GM21723 (cell line): ENCODE data around the gene GIMAP1.
A peak's percentile ranks its signal among the peaks of the same experiment; 100 is the strongest.

ENCODE experiments used
- ATAC-seq: cut with Tn5 transposase; IDR thresholded peaks from one replicate; pipeline ENCODE4 v1.9.1; 2021; ENCODE audit warnings: mild to moderate bottlenecking, moderate library complexity; ENCODE audit not compliant: unreplicated experiment

The GIMAP1 gene

DNA sequence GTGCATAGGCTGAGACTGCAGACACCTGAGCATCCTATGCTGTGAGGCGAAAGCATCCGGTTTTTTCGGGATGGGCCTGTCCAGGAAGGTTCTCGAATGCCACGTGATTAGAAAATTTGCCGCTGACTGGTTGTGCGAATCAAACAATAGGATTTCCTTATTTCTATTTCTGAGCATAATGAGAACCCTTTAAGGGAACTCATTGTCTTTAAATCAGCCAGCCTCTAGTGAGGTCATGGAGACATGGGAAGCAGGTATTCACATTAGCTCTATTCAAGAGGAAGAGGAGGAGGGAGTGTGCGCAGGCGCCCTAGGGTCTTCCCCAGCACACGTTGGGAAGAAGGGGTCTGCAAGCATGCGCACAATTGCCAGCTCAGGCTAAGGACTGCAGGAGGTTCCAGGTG lies 5.6 kb downstream of the GIMAP1 start:
- no peak for ATAC-seq

DNA sequence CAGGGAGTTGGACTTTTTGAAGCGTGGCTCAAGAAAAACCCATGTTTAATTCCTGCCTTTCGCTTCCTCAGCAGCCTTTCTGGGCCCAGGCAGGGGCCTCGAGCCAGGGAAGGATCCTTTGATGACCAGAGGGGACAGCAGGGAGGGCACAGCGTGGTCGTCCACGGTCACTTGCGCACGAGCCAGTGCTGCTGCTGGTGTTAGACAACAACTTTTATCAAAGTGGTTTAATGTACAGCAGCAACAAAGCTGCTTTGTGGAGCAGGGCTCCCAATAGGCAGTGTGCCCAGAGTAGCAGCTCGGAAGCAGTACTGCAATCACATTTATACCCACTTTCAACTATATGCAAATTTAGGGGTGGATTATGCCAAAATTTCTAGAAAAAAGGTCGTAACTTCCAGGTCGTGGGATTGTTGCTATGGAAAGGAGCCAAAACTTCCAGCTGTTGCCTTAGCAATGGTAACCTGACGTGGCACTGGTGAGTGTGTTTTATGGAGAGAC lies 6.1 kb downstream of the GIMAP1 start:
- ATAC-seq: no peak

DNA sequence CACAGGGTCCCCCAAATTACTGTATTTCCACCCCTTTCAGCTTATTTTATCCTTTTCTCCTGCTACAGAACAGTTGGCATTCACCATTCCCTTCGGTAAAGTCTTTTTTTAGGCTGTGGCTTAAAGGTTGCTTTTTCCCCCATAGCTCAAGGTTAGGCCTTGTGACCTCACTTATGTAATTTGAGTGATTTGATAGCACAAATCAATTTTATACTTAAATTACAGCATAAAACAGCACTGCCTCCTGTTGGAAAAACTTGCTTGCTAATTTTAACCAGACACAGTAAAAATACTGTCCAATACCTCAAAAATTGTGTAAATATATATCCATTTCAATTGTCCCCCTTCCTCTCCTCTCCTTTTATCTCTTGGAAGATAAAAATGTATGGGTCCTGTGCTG lies 7.1 kb downstream of the GIMAP1 start:
- ATAC-seq: no peak

DNA sequence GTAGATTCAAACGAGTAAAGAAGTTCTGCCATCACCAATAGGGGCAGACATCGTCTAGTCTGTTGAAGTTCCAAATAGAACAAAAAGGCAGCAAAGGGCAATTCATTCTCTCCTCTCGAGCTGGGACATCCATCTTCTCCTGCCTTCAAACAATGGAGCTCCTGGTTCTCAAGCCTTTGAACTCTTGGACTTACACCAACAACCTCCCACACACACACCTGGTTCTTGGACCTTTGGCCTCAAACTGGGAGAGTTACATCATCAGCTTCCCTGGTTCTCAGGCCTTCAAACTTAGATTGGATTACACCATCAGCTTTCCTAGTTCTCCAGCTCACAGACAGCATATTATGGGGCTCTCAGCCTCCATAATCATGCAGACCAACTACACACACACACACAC lies 11.0 kb downstream of the GIMAP1 start:
- no peak for ATAC-seq

DNA sequence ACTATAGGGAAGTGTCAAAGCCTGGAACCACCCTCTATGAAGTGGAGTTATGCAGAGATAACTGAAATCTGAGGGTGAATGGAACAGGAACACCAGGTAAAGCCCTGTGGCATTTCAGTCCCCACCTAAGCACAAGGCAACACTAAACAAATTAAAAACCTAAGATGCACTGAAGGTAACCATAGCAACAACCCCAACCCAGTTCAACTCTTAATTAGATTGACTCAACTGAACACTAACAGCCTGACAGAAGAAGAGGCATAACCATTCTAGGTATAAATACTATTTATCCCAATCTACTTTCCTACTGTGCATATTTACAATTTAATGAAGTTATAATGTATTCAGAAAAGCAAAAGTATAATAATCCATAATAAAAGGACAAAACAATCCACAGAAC lies 11.6 kb downstream of the GIMAP1 start:
- no peak for ATAC-seq

DNA sequence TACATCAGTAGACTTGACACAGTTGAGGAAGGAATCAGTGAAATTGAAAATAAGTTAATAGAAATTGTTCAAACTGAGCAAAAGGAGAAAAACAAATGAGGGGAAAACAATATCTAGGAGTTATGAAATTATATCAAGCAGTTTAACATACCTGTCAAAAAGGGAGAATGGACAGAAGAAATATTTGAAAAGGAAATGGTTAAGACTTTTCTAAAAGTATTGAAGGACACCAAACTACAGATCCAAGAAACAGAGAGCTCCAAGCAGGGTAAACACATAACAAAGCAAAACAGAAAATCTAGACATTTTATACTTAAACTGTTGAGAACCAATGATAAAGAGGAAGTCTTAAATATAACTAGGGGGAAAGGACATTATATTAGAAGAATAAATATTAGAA lies 12.2 kb downstream of the GIMAP1 start:
- ATAC-seq: no peak

DNA sequence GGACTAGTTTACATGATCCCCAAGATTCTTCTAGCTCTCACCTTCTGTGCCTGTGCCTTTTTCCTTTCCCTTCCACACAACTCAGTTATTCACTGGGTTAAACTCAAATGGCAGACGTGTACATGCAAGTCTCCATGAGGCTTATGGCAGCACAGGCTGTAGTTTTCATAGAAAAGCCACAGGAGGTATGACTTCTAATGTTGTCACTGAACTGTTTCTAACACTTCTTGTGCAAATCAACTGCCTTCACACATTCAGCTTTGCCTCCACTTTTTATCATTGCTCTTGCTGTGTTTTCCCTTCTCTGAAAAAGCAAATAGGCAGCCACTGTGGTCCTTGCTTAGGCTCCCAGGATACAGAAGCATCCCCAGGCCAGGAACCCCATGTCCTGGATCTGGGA lies 15.5 kb downstream of the GIMAP1 start:
- no peak for ATAC-seq

DNA sequence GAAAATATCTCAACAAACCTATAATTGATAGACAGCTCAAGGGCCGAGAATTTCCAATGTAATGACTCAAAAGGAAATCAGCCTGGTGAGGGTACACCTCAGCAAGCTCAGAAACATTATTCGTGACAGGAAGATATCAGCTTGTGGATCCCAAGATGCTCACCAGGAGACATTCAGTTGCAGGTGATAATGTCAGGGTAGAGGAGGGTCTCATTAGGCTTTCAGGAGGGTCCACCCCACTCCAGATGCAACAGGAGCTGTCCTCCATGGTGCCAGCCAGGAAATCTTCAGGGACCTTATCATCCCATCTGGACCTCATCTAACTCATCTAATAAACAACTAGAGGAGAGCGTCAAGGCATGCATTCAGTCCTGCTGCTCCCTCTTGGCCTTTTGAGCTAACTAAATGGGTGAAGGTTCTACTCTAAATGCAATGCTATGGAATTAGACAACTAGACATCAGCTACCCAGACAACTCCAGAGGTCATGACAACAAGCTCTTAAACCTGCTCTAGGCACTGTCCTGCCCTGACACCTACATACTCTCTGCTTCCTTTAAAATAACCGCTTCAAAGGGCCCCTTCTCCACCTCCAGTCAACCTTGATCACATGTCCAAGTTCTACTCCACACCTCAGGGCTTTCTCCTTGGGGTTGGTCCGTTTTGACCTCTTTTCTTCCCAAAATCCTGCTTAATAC lies 16.5 kb downstream of the GIMAP1 start:
- no peak for ATAC-seq

DNA sequence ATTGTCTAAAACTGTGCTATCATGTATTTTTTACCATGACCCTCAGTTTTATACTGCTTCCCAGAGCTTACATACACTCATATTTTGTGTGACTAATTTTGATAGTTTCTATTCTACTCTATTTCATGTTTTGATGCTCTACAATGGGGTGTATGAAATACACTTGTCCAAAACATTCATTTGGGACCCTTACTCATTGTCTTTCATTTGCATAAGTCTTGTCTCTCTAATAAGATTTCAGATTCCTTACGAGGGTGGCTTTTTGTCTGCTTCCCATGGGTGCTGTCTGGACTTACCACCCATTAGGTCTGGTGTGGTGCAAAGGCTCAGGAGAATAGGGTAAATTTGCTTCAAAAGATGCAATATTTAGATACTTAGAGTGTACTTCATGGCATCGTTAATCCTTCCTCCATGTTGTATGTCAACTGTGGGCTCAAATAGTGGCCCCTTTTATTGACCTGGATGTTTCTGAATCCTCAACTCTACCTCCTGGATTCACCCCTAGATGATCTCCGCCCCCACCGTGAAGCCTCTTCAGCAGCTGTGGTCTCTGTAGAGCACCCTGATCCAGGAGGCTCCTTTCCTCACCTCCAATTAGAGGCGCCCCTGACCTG lies 17.2 kb downstream of the GIMAP1 start:
- ATAC-seq: no peak

DNA sequence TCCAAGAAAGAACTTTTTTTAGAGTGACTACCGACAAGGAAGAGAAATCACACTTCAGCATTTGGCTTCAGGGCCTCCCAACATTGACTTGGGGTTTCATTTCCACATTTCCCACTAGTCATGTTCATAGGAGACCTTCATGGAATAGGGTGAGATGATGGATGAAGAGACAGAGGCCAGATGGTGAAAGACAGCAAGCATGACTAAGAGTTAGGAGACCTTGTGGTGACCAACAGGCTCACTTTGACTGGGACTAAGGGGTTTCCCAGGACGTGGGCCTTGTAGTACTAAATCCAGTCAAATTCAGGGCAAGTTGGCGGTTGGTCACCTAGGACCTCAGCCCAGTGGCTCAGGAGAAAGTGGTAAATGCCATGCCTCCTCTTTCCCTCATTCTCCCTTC lies 17.8 kb downstream of the GIMAP1 start:
- ATAC-seq: no peak

DNA sequence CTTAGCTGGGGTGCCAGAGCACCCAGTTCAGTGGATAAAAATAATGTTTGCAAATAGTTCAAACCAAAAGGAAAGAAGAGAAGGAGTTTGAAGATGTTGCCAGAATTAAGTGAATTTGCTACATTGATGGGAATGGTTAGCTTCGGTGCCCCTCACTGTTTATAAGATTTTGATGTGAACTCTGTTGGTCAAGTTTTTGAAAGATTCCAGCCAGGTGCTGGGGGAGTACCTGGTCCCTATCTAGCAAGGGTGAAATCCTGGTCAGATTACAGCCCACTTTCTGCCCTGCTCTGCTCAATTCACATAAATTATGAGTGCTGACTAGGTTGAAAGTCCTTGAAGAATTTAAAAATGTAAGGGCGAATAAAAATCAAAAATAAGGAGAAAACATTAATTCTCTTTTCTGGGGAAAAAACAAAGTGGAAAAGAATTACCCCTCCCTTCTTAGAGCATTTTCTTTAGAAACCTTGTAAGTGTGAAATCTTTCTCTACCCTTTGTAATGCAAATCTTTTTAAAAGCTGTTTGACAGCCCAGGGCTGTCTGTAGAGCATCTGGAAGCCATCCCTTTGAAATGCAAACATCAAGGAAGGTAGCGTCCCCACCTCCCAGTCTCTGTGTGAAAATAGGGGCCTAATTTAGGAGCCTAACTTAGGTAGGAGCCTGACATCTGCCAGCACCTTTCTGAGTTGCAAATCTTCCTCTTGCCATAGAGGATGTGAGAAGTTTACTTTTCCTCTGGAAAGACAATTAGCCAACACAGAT lies 19.4 kb downstream of the GIMAP1 start:
- ATAC-seq: no peak

DNA sequence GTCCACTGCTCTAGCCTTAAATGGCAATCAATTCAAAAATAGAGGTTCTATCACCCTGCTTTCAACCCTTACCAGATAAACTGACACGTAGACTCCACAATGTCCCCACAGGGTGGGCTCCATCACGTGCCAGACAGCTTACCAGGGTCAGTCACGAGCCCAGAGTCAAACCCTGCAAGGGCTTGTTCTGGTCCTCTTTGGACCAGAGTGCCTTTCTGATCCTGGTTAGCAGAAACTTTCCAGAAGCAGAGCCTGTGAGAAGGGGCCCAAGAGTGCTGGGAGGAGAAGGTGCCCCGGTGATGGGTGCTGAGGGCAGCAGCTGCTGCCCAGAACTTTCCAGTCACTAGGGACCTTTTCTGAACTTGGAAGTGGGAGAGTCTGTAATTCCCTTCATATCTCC lies 20.5 kb downstream of the GIMAP1 start:
- ATAC-seq: peak; percentile 24

DNA sequence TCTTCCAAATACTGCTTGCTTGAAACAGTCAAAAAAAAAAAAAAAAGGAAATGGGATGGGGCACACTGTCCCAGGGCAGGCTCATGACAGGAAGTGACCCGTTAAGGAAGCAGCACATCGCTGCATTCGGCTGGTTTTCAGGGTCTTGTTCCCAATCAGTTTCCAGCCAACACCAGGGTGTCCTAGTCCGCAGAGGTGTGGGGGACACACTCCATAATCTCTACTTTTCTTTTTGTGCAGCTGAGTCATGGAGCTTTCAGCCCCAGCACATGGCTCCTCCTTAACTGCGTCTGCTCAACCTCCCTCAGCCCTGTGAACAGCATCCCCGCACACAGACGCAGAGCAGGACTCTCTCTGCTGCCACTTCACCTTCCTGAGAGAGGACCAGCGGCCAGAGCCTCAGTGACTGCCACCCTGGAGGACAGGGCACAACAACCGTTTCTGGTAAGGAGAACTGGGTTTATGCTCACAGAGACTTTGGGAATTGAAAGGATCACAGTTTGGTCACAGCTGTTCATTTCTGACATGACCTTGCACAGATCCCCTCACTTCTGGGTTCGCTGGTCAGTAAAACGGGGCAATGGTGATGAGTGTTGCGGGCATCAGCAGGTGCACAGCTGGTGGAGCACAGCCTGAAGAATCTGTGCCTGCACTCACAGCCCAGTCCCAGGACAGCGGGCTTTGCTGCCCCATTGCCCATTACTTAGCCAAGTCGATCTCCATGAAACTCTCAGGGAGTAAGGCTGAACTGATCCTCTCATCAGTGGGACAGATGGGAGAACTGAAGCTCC lies 21.0 kb downstream of the GIMAP1 start, which contains the start of gene GIMAP5:
TSS of gene GIMAP5 (plus strand) at position 154 of the 791 bp plus-strand sequence. CDS start 3,467 bp downstream, outside the sequence.
- ATAC-seq: peak; percentile 79

DNA sequence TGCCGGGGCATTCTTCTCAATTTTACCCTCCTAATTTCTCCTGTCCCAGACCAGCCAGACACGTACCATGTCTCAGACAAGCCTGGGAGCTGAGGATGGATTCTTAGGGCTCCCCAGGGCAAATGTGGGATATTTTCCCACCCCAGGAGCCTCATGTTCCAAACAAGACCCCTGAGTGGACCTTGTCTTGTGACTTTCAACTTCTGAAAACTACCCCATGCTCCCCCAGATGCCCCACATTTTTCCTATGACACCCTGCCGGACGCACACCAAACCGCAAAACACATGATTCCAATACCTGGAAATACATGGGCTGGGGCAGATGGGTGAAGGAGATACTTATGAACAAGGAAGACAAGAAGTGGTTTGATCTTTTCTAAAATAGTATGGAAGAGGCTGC lies 21.7 kb downstream of the GIMAP1 start:
- no peak for ATAC-seq

DNA sequence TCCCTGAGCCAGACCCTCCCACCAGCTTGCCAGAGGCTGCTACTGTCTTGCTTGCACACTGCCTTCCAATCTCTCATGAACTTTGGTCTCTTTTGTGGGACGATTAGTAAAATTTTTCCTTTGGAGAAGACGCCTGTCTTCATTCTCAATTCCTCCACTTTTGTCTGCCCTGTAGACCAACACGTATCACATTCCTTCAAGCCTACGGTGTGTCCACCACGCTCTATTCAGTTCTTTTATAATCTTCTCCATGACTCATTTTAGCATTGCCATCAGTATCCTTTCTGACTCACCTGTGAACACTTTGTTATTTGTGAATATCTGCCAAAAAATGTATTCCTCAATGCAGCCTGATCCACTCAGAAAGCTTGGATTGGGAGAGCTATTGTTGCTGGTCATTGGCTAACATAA lies 22.2 kb downstream of the GIMAP1 start:
- ATAC-seq: no peak

DNA sequence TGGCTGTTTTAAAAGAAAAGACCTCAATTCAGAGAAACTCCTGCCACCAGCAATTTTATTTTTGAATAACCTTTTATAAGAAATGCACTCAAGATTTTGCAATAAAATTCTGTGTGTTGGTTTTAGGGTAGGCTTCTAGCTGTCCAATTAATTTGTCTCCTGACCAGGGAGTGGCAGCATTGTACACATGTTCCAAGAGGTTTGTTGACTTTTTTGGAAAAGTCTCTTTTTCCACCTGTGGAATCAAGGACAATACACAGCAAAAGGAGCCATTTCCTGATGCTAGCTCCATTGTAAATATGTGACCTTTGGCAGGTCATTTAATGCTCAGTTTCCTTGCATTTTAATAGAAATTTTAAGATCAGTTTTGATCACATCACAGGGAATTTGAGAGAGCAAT lies 22.6 kb downstream of the GIMAP1 start:
- no peak for ATAC-seq

DNA sequence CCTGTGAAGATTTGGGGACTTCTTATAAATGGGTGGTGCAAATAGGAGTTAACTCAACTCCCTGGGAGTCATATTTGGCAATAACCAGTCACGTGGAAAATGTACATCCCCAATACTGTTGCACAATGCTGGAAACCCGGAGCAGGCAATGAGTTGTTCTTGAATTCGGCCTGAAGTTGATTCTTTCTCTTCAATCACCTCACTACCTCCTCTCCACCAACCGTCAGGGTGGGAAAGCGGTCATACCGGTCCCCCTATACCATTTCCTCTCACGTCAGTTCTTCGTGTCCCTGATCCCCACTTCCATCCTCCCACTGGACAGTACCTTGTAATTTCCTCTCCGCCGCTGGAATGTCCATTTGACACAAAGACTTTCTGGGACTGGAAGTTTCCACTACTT lies 23.6 kb downstream of the GIMAP1 start:
- ATAC-seq: no peak

DNA sequence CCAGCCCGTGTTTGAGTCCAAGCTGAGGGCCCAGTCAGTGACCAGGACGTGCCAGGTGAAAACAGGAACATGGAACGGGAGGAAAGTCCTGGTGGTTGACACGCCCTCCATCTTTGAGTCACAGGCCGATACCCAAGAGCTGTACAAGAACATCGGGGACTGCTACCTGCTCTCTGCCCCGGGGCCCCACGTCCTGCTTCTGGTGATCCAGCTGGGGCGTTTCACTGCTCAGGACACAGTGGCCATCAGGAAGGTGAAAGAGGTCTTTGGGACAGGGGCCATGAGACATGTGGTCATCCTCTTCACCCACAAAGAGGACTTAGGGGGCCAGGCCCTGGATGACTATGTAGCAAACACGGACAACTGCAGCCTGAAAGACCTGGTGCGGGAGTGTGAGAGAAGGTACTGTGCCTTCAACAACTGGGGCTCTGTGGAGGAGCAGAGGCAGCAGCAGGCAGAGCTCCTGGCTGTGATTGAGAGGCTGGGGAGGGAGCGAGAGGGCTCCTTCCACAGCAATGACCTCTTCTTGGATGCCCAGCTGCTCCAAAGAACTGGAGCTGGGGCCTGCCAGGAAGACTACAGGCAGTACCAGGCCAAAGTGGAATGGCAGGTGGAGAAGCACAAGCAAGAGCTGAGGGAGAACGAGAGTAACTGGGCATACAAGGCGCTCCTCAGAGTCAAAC lies 26.0 kb downstream of the GIMAP1 start:
- ATAC-seq: no peak

DNA sequence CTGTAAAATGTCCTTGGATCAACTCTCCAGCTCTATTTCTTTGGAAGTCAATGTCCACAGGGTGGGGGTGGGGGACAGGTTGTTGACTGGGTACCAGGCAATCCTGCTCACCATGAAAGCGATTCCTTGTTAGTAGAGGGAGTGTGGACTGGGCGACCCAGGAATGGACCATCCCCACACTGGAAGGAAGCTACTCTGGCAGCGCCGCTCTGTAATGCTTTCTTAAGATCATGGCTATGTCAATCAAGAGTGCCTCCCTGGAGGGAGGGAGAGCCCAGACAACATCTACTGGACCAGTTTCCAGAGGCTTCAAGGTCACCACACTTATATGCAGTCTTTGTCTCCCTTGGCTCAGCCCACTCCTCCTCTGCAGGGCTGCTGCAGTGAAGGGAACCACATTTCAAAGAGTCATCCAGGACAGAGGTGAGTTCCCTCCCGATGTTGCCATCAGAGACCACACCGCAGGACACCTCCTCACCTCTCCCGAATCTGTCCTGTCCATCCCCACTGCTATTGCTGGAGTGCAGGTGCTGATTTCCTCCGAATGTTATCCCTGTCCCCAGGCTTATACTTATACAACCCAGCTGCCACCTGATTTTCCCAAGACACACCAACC lies 27.7 kb downstream of the GIMAP1 start:
- ATAC-seq: no peak

DNA sequence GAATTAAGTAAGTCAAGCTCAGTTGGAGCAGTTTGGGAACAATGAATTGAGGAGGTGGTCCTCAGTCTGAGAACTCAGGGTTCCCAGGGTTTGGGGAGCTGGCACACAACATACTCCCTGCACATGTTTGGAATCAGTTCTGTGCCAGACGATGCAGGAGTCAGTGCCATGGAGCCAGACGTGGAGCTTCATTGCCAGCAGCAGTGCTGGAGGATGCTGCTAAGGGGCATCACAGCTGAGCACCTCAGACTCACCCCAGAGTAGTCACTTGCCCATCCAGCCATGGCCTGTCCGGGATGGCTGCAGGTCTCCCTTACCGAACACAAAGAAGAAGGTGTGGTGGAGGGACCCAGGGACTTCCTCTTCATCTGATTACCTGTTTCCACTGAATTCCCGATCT lies 28.7 kb downstream of the GIMAP1 start:
- ATAC-seq: no peak
